SH-SY5Y (cell line): ENCODE measurements around the gene TMEM203.

Experiments
- GATA2 ChIP-seq: IDR thresholded peaks from 2 replicates; pipeline ENCODE4 v1.6.1; 2011; ENCODE audit warnings: mild to moderate bottlenecking, low read depth, low read length
- GATA3 ChIP-seq: IDR thresholded peaks from 2 replicates; pipeline ENCODE4 v1.6.1; 2011; ENCODE audit warnings: low read depth, mild to moderate bottlenecking, low read length, moderate library complexity

DNA sequence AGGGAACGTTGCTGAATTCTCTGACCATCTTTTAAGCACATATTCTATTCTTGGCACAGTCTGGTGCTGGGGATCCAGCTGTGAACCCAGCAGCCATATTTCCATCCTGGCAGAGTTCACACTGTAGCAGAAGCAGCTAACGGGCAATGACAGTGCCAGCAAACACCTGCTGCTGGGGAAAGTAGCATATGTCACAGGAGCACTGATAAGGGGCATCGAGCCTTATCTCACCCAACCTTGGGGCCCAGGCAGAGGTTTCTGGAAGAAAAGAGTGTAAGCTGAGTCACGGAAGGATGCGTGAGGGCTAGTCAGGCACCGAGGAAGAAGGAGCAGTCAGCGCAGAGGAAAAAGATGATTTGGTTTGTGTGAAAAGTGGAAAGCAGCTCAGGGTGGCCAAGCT lies 1.2 kb upstream of the TMEM203 start:
- TF ChIP-seq GATA2 (no peak), GATA3 (no peak)
